HG02610 (cell line): ENCODE results near the gene FARP1.
"Not testable (repeated sequence)": the region's sequence is repeated elsewhere in the genome, so short reads cannot be mapped to it uniquely, and the experiment has no call there.

ENCODE experiments used
- ATAC-seq: cut with Tn5 transposase; IDR thresholded peaks from one replicate; pipeline ENCODE4 v1.9.1; 2021; ENCODE audit warnings: mild to moderate bottlenecking, moderate library complexity; ENCODE audit not compliant: unreplicated experiment

FARP1 gene

GRCh38 chr13:98252931-98253470, 110.1 kb downstream of the FARP1 start:
- ATAC-seq = no peak

DNA sequence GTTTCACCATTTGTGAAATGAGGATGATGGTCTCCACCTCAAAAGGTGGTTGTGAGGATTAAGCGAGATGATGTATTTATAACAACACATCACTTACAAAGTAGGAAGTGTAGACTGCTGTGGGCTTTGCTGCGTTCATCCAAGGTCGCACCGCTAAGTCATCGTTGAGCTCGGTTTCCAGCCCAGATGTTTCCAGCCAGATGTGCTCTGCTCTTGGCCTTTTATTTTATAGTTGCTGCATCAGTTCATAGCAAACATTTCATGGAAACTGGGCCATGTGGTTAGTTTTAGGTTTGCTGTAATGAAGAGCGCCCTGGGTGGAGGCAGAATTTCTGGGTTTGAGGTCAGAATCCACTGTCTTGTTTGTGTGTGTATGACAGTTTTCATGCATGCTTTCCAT, 110.6 kb downstream of the FARP1 start:
- no peak for ATAC-seq

GRCh38 chr13:98254513-98254912, 111.6 kb downstream of the FARP1 start:
- ATAC-seq = no peak

DNA sequence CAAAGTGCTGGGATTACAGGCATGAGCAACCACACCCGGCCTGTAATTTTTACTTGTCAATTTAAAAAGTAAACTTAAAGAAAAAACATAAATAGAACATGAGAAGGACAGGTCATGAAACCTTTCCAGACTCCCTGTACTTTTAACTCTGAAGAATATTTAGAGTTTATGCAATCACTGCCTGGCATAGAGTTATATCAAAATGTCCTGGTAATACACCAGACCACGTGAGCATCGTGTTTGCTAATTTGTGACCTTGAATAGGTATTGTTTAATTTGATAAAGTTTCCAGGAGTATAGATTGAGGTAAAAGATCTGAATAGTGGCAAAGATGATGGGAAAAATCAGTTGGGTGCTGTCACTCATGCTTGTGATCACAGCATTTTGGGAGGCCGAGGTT, 115.3 kb downstream of the FARP1 start:
- no peak for ATAC-seq

DNA sequence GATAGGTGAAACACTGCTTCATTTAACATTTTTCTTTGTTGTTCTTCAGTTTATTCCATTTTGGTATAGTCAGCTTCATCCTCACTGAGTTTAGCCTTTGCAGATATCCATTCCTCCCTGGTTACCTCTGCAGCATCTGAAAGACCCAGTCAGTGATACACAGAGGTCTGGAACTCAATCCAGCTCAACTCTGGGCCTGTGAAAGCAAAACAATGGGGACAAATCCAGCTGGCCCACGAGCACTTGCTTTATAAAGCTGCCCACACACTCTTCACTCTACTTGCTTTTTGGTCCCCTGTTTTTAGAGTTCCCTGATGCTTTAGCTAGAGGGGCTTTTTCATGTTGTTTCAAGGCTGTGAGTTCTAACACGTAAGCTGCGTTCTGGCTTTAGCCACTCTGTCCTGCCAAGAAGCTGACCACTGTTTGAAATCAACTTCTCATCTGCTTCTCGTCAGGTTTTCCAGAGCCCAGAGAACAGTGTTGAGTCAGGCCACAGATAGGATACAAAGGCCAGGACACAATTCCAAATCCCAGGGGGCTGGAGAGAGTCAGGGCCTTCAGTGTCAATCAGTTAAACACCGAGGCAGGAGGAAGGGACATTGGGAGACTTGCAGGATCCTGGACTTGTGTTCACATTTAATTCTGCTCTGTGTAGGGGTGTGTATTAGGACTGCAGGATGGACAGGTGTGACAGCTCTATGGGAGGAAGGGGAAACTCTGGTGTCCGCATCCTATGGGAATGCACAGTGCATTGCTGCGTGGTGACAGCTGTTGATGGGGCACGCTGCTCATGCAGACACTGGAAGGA, 117.7 kb downstream of the FARP1 start:
- no peak for ATAC-seq

GRCh38 chr13:98261165-98261702, 118.3 kb downstream of the FARP1 start:
- no peak for ATAC-seq

- no peak for ATAC-seq
Measured at GRCh38 chr13:98262292-98262691, 119.4 kb downstream of the FARP1 start.

DNA sequence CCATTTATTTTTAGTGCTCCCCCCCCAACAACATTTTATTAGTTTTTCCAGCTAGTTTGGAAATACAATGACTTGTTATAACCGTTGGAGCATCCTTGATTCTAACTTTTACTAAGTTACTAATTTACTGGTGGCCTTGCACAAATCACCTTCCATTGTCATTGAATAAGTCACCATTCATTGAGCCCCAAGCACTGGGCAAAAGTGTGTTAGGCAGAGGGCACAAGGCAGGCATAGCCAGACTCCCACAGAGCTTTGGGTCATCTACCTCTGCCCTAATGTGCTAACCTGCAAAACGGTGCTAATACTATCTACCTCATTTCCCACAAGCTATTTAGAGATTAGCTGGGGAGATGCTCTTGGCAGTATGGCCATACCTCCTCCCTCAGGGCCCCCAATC, 120.9 kb downstream of the FARP1 start:
- no peak for ATAC-seq

- no peak for ATAC-seq
Measured at GRCh38 chr13:98264877-98265276, 122.0 kb downstream of the FARP1 start.

DNA sequence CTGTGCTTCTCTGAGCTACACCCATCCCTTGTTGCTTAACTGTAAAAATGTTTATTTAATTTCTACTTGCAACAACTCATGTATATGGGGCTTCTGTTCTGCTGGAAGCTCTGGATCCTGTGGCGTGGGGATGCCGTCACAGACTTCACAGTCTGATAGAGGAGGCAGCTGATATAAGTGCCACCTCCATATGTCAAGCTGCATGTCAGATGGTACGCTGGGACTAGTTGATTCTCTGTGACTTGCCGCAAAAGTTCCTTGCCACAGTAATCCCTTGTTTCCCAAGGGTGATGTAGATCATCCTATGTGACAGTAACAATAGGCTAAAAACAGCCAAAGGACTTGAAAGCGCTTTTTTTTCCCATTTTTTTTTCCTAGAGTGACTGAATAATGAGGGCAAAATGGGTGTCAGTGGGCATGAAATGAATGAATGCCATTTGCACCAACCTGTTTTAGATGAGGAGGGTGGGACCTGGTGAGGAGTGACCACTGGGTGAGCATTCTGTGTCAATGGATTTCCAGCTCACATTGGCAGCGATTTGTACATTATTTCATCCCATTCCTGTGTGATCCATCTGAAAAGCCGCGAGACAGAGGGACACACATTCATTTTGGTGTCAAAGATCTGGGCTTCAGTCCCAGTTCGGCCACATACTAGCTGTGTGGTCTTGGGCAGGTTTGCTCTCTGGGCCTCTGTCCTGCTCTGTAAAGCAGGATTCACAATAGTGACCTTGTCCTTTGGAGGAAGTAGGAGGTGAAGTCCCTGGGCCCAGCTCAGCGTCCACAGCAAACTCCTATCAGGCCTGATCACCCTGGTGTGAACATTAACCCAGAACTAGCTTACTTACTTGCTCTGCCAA, 123.0 kb downstream of the FARP1 start:
- ATAC-seq = no peak

DNA sequence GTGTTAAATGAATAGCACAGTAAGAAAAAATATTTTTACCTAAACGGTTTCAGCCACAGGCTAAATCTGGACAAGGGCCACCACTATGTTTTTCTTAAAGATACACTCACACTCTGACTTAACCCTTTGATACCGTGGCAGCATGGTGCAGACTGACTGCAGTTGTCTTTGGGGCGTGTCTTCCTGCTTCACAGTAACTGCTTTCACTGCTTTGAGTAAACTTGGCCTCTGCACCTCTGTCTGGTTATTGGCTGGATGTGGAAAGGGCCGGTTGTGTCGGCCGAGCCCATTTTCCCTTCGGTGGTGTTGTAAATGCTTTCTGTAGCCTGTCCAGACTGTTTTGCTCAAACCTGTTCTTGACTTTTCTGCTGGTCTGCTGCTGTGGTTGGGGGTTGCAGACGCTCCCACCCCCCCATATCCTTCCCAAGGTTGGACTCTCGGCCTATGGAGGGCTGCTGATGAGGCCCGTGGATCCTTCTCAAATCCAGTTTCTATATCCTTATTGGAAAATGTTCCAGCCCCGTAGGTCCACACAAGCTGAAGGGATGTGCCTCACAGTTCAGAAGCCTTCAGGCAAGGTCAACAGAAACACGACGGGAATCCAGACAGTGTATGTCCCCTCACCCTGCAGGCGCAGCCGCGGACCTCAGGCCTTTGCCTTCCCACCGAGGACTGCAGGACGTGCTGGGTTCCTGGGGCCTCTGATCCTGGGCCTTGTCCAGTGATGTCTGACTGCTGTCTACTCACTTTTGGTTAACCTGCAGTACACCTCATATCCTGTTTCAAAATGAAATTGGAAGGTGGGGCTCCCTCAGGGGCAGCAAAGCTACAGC, 124.4 kb downstream of the FARP1 start:
- peak; percentile 94 for ATAC-seq

DNA sequence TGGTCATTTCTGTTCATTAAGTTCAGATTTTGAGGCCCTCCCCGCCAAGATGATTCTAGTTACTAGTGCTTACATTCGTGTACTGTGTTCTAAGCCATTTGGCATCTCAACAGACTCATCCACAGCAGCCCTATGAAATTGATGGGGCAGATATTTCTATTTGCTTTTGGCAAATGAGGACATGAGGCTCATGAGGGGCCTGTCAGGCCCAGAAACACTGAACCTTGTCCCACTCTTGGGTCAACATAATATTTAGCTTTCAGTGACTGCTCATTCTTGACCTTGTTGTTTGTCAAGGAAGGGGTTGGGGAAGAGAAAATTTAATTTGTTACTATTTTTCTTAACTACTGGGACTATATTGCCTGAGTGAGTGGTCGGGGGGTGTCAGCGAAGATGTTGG, 126.5 kb downstream of the FARP1 start:
- no peak for ATAC-seq

GRCh38 chr13:98270819-98271218, 127.9 kb downstream of the FARP1 start:
- no peak for ATAC-seq

- not testable (repeated sequence) for ATAC-seq
Measured at GRCh38 chr13:98271646-98272045, 128.8 kb downstream of the FARP1 start.

DNA sequence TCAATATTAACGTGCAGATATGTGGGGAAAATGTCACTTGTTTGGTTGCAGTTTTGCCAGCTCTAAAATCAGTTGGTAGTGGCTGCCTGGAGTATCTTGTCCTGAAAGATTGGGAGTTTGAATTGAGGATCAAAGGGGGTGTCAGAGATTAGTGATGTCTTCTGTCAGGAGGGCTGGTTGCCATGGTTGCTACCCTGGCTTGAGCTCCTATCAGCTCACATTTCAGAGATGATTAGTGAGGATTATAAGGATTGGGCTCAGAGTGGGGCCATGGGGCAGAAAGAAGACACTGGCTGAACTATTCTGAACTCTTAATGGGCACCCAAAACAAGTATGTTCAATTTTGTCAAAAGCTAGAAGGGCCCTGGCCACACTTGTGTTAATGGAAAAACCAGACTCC, 129.7 kb downstream of the FARP1 start:
- ATAC-seq = no peak

- no peak for ATAC-seq
Measured at GRCh38 chr13:98273067-98273823, 130.4 kb downstream of the FARP1 start.

DNA sequence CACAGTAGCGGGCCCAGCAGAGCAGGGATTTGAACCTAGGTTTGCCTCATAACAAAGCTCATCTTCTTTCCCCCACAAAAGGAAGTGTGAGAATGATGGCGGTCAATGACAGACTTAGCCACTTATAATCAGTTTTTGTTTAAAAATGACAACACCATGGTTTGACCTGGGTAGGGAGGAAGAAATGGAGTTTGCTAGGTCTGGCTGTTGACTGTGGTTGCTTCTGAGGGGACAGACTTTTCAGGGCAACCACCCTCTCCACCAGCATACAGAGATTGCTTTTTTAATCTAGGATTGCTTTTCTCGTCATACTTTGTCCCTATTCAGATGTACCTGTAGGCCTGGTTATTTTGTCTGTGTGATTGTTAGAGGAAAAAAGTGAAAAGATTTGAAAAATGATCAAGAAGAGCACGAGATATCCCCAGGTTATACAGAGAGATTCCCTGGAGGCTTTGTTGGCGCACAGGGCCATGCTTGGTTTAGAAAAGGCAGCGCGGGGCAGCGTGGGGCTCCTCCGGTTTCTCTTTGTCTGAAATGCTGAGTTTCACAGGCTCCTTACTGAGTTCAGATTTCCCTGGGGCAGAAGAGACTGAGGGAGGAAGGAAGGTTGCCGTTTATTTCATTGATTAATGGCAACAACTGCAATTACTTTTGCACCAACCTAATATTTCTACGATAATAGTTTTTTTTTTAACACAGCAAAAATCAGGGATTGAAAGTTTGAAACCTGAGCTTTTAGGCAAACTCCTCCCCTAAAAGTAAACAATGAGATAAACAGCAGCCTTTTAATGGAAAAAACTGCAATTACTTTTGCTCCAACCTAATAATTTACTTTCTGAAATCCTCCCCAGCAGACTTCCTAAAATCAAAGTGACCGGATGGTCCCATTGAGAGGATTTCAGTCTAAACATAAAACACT, 131.2 kb downstream of the FARP1 start:
- no peak for ATAC-seq

DNA sequence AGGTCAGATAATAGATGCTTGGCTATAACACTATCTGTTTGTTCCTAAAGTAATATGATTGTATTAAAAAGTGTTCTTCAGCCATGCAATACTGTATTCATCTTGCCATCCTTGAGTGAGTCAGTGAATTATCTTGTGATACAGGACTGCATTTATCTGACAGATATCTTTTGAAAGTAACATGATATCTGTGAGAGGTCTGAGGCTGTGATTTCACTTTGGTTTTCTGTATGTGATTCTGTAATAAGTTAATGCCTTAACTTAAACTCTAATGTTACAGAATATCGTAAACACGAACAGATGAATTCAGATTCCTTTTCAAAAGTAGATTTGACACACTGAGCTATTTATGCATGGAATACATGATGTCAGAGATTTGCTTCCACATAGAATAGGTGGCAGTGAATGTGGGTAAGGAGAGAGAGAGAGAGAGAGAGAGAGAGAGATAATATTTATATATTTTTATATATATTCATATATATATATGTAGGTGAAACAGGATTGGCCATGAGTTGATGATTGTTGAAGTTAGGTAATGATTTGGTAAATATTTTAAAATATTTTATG, 132.1 kb downstream of the FARP1 start:
- no peak for ATAC-seq
